UCSD-AML1 (cell line): ENCODE data around the gene HSPA5.
"Not testable (repeated sequence)": the region's sequence is repeated elsewhere in the genome, so short reads cannot be mapped to it uniquely, and the experiment has no call there.

Source experiments
- DNase-seq: peaks from one replicate; lab custom pipeline; 2025; ENCODE audit not compliant: unreplicated experiment; lab: John Stamatoyannopoulos, UW

Gene HSPA5

DNA sequence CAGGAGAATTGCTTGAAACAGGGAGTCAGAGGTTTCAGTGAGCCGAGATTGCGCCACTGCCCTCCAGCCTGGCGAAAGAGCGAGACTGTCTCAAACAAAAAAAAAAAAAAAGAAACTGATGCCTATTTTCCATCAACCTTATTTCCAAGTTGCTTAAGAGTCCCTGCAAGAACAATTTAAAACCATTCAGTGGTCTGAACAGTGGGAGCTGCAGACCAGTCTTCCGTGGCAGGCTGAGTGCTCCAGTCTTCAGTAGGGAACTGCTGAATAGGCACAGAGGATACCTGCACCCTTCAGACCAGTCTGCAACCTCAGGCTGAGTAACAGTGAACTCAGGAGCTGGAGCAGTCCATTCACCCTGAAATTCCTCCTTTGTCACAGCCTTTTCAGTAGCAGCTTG, 46.7 kb downstream of the HSPA5 start:
- not testable (repeated sequence) for DNase-seq

DNA sequence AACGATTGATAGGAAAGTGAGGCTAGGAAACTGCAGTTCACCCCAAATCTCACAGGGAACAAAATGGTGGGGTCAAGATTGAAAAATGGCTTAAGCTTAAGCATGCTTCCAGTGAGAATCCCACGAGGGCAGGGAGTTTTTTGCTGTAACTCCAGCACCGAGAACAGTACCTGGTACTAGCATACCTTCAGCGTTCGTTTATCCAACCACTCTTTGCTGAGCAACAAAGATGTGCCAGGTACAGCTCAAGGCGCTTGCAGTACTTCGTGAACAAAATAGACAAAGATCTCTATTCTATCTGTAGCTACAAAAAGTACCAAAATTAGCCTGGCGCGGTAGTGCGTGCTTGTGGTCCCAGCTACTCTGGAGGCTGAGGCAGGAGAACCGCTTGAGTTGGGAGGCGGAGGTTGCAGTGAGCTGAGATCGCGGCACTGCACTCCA, 50.8 kb downstream of the HSPA5 start:
- no peak for DNase-seq

DNA sequence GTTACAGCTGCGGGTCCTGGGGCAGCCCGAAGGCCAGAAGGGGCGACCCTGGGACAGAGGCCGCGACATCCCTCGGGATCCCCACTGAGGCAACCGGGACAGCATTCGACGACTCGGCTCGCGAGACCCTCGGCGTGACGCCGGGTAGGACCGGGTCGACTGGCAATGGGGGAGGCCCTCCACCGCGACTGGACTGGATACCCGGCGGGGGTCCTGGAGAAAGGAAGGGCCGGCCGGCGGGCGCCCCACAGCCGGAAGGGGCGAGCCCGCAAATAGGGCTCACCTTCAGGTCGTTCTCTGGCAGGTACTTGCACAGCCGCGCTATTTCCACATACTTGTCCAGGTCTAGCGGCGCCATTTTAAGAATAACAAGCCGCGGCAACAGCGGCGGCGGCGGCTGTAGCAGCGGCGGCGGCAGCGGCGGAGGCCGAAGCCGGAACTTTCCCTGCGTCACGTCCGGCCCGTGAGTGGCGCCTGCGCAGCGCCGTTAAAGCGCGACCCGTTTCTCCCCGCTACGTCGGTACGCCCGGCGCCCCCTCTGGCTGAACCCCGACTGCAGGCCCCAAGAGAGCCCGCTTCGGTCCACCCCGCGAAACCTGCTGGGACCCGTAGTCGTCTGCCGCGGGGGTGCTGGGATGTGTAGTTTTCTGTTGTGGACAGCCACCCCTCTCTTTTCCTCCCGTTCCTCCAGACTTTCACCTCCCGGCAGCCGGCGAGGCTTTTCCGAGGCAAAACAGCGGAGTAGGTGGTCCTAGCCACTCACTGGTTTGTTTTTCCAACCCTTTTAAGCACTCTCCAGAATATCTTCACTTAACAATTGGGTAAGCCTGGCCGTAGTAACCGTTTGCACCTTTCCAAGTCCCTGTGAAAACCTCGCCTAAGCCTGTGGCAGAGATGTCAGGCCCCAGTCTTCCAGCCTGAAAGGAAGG, 51.5 kb downstream of the HSPA5 start, which contains the start of gene PPP6C:
Gene PPP6C, minus strand, starts transcription at position 443 of the 929 bp plus-strand sequence. Its CDS starts 85 bp downstream, at position 358.
- peak; percentile 98 for DNase-seq

DNA sequence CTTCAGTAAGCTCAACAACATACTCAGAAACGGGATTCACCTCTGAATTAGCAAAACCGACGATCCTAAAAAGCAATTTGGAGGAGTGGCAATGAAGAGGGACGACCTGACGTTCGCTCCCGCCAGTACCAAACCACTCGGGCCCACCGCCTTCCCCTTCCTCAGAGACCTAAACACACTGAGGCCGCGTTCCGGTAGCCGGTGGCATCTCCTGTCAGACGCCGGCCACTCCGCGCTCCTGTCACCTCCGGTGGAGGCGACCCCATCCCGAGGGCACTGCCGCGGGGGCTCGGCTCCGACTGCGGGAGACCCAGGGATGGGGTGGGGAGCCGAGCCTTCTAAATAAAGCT, 52.2 kb downstream of the HSPA5 start:
- peak; percentile 51 for DNase-seq
